GM12891 (cell line): ENCODE results near the gene PTBP2.

Experiments used
- POLR2A ChIP-seq: IDR thresholded peaks from 2 replicates; pipeline ENCODE4 v1.6.1; 2011; ENCODE audit warnings: low read depth, low read length, control low read depth
- POLR2AphosphoS5 ChIP-seq: IDR thresholded peaks from 2 replicates; pipeline ENCODE4 v1.6.1; 2011; ENCODE audit warnings: low read depth, low read length, control low read depth
- SPI1 ChIP-seq: IDR thresholded peaks from 2 replicates; pipeline ENCODE4 v1.6.1; 2011; ENCODE audit warnings: low read depth, low read length, control low read depth
- TAF1 ChIP-seq: IDR thresholded peaks from 2 replicates; pipeline ENCODE4 v1.6.1; 2011; ENCODE audit warnings: low read depth, low read length, control low read depth

DNA sequence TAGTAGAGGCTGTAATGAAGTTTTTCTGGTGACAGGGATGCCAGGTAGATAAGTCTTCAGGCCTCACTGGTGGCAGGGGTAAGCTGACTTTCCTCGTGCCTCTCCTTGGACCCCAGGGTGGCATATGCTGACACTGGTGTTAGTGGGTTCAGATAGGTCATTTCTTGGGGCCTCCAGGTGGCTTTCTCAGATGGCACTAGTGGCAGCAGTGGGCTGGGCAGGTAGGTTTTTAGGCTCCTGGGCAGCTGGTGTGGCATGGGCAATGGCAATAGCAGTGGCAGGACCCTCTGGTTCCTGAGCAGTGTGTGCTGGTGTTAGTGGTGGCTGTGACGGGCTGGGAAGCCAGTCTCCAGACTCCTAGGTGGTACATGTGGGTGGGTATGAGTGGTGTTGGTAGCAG is 140.3 kb downstream of the PTBP2 start:
- TF ChIP-seq TAF1 (no peak), POLR2A (no peak), POLR2AphosphoS5 (no peak), SPI1 (no peak)
